Measurements from ENCODE around the gene WDR35. TPM values are rescaled to one million over a fixed set of nuclear protein-coding genes. Genes with fewer than 3 reads are reported as not detected.
A peak's percentile ranks its signal among the peaks of the same experiment; 100 is the strongest.

Gene WDR35
- total RNA-seq, 2 donors from 2014 or later, result 6.7 to 8.9 TPM

DNA sequence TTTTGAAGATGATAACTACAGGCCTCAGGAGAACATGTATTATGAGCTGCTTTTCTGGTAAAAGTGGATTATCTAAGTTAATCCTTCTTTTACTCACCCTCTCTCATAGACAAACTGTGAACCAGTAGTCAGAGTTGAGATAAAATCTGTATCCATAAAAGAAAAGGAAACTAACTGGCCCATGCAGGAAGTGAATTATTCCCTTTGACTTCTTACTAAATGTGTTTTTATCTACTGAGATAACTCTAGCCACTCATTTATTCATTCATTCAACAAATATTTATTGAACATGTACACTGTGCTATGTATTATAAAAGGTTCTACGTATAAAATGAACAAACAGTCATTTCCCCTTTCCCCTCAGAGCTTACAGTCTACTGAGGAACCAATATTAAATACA, 10.0 kb downstream of the WDR35 start:
- H3K4me3 ChIP-seq, result no peak overlapping the region
- intact Hi-C loops (cut with DNase I), result no loop called here
- WGBS, 2 donors, result 71 to 83% methylated on average over 1 of the region's 1 CpG
- H3K27ac ChIP-seq, result no peak overlapping the region
- TF ChIP-seq CTCF (IDR thresholded peaks at IDR 0.05), result no peak
- H3K9me3 ChIP-seq, result no peaks in the 10 kb centered on the region
- H3K27me3 ChIP-seq, result no peaks in the 10 kb centered on the region
- DNase-seq, result no peak
- peaks cover 2 to 4% of the 10 kb centered on the region in 2 donors for H3K36me3 ChIP-seq (replicated peaks in 1 of 2; ENCODE audit: insufficient read depth in 1 of 2, low read depth in 2 of 2)
- no peak for ATAC-seq
- H3K4me1 ChIP-seq, result no peaks in the 10 kb centered on the region

DNA sequence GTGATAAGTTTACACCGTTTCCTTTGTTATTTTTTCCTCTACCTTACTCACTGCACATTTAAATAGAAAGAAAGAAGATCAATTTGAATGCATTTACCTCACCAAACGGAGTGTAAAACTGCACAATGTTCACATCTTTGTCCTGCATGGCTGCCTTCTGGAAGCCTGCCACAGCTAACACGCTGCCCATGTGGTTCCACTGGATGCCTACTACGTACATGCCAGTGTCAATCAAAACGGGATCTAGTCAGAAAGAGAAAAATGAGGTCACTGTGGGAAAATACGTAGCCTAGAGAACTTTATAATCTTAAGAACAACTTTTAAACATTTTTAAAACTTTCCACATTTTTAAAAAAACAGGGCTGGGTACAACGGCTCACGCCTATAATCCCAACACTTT, 16.4 kb downstream of the WDR35 start:
- DNase-seq (no peak), ATAC-seq (no peak)
- Histone ChIP-seq H3K27me3 (no peaks in the 10 kb centered on the region), H3K4me1 (no peaks in the 10 kb centered on the region), H3K4me3 (no peak overlapping the region), H3K9me3 (no peaks in the 10 kb centered on the region), H3K27ac (no peak overlapping the region), H3K36me3 (replicated peaks in 1 of 2; ENCODE audit: insufficient read depth in 1 of 2, low read depth in 2 of 2) (peaks cover 0 to 3% of the 10 kb centered on the region in 2 donors)
- 83 to 92% methylated on average over 8 of the region's 8 CpGs for WGBS, 2 donors
- intact Hi-C loops (cut with DNase I), result no loop called here
- TF ChIP-seq POLR2A (IDR thresholded peaks at IDR 0.05) (no peak), CTCF (IDR thresholded peaks at IDR 0.05) (no peak)

GRCh38 chr2:19971691-19972090, 18.2 kb downstream of the WDR35 start:
- intact Hi-C loops (cut with DNase I), result no loop called here
- H3K36me3 ChIP-seq (replicated peaks in 1 of 2; ENCODE audit: insufficient read depth in 1 of 2, low read depth in 2 of 2), result peaks cover 0 to 2% of the 10 kb centered on the region in 2 donors
- no peaks in the 10 kb centered on the region for H3K9me3 ChIP-seq
- H3K4me3 ChIP-seq, result no peak overlapping the region
- no peaks in the 10 kb centered on the region for H3K27me3 ChIP-seq
- TF ChIP-seq CTCF (IDR thresholded peaks at IDR 0.05), result no peak
- ATAC-seq (no peak), DNase-seq (no peak)
- H3K4me1 ChIP-seq, result no peaks in the 10 kb centered on the region
- WGBS, 2 donors, result 72 to 83% methylated on average over 3 of the region's 3 CpGs
- H3K27ac ChIP-seq, result no peak overlapping the region

GRCh38 chr2:19963386-19963785, 26.5 kb downstream of the WDR35 start:
- Histone ChIP-seq H3K9me3 (no peaks in the 10 kb centered on the region), H3K27me3 (no peaks in the 10 kb centered on the region), H3K4me1 (no peaks in the 10 kb centered on the region), H3K36me3 (replicated peaks in 1 of 2; ENCODE audit: insufficient read depth in 1 of 2, low read depth in 2 of 2) (no peaks in the 10 kb centered on the region), H3K27ac (no peak overlapping the region), H3K4me3 (no peak overlapping the region)
- DNase-seq (no peak), ATAC-seq (no peak)
- intact Hi-C loops (cut with DNase I), result no loop called here
- 93 to 100% methylated on average over 1 of the region's 1 CpG for WGBS, 2 donors
- TF ChIP-seq POLR2A (IDR thresholded peaks at IDR 0.05), result no peak
- TF ChIP-seq CTCF (IDR thresholded peaks at IDR 0.05), result no peak

GRCh38 chr2:19955544-19956422, 34.1 kb downstream of the WDR35 start:
- ATAC-seq (peak; percentile 84), DNase-seq (peak; percentile 46 to 68 (median 60))
- TF ChIP-seq CTCF (IDR thresholded peaks at IDR 0.05), result peak; percentile 53 to 83 (median 75)
- TF ChIP-seq POLR2A (IDR thresholded peaks at IDR 0.05), result no peak
- 46 to 47% methylated on average over 6 of the region's 6 CpGs for WGBS, 2 donors
- H3K9me3 ChIP-seq, result no peaks in the 10 kb centered on the region
- H3K4me1 ChIP-seq, result peaks cover 5% of the 10 kb centered on the region
- H3K27me3 ChIP-seq, result no peaks in the 10 kb centered on the region
- H3K27ac ChIP-seq, result no peak overlapping the region
- H3K36me3 ChIP-seq (replicated peaks in 1 of 2; ENCODE audit: insufficient read depth in 1 of 2, low read depth in 2 of 2), result no peaks in the 10 kb centered on the region
- H3K4me3 ChIP-seq, result no peak overlapping the region
- intact Hi-C loops (cut with DNase I), result no loop called here

Data from body of pancreas (tissue), 4 donors.